GM12874 (cell line): Measurements from ENCODE around the gene NLGN4Y.

Experiments
- TF ChIP-seq, protein P1 (sequence below): IDR thresholded peaks from 2 replicates; pipeline ENCODE4 v1.5.1; 2011; ENCODE audit warnings: low read depth, mild to moderate bottlenecking, control low read depth, low read length, moderate library complexity; ENCODE audit not compliant: insufficient read depth

NLGN4Y gene

DNA sequence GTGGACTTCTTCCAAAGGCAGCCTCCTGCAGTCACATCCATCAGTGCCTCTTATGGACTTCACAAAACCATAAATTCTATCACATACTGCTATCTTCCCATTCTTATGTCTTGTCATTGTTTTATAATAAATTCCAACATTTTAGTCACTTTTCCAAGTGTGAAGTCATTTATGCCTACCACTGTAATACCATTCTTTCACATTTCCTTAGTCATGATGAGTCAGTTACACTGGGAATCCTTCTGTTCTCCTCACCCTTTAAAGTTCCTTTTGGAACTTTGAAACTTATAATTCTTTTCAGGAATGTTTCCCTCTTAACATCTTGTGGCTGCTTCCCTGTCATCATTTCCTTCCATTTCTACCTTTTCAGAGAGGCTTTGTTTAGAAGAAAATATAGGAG, 279.7 kb downstream of the NLGN4Y start:
- TF ChIP-seq, protein P1, sequence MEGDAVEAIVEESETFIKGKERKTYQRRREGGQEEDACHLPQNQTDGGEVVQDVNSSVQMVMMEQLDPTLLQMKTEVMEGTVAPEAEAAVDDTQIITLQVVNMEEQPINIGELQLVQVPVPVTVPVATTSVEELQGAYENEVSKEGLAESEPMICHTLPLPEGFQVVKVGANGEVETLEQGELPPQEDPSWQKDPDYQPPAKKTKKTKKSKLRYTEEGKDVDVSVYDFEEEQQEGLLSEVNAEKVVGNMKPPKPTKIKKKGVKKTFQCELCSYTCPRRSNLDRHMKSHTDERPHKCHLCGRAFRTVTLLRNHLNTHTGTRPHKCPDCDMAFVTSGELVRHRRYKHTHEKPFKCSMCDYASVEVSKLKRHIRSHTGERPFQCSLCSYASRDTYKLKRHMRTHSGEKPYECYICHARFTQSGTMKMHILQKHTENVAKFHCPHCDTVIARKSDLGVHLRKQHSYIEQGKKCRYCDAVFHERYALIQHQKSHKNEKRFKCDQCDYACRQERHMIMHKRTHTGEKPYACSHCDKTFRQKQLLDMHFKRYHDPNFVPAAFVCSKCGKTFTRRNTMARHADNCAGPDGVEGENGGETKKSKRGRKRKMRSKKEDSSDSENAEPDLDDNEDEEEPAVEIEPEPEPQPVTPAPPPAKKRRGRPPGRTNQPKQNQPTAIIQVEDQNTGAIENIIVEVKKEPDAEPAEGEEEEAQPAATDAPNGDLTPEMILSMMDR = no peak

DNA sequence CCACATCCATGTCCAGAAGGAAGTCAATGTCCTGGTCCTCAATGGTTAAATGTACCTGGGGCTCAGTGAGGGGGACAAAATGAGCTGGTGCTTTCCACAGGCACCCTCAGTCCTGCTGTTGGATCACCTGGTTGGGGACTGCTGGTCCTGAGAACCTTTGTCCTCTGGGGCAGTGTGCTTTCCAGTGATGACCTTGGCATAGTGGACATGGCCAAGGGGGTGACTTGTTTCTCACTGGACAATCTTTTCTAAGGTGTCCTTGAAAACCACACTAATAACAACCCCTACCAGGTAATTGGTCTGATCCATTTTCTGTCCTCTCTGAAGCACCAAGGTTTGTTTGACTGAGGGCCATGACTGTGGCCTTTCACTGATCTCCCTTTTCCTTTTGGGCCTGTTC, 294.1 kb downstream of the NLGN4Y start:
- TF ChIP-seq, protein P1 = no peak

DNA sequence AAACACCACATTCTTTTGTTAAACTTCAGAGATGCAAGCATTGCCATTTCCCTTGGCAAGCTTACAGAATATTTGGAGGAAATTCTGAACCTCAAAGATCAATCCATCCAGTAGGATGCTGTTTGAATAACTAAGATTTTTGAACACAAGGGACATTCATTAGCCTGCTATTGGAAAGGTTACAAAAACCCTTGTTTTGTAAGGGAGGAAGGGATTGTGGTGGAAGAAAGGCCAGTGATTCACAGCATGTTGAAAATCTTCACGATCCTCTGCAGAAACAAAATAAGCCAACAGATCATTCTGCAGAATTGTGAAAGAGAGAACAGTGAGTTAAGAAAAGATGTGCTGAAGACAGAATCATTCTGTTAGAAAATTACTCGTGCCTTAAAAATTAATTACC, 297.9 kb downstream of the NLGN4Y start:
- TF ChIP-seq, protein P1 = no peak

DNA sequence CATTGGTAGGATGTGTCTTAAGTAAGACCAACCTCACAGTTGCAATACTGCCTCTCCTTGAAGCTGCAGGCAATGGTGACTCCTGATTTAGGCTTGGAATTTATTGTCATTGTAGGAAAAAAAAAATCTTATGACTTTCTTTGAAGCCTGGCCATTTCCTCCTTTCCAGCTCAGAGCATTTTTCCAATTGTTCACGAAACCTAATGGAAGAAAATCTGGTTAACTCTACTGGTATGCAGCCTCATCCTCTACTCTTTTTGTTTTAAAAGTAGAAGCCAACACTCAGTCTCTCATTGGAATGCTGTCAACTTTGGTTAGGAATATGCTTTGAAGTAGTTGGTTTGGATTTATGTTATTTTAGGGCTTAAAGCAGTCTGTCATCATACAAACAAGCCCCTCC, 298.6 kb downstream of the NLGN4Y start:
- TF ChIP-seq, protein P1 = no peak

DNA sequence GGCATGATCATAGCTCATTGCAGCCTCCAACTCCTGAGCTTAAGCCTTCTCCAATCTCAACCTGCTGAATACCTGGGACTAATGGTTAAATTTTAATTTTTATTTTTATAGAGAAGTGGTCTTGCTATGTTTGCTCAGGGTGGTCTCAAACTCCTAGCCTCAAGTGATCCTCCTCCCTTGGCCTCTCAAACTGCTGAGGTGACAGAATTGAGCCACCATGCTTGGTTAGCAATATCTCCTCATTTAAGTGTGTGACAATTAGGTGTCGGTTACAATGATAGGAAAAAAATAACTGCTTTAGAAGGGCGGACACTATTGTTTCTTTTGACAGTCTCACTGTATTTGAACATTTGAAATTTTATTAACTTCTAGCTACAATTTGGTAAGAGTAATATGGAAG, 300.3 kb downstream of the NLGN4Y start:
- TF ChIP-seq, protein P1 = no peak

DNA sequence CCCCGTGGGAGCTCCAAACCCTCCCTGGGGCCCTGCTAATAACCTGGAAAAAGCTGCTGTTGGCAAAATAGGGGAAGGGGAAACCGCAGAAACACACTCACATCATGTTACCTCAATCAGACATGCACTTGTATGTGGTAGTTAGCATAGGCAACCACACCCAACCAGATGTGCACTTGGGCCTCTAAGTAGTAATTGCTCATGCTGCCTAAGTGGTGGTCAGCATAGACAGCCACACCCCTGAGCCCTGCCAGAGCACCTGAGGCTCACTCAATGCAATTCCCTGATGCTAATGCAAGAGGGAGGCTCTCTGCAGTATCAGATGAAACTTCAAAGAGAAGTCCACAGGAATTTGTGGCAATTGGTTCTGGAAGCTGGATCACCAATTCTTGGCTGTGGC, 301.4 kb downstream of the NLGN4Y start:
- TF ChIP-seq, protein P1 = no peak

DNA sequence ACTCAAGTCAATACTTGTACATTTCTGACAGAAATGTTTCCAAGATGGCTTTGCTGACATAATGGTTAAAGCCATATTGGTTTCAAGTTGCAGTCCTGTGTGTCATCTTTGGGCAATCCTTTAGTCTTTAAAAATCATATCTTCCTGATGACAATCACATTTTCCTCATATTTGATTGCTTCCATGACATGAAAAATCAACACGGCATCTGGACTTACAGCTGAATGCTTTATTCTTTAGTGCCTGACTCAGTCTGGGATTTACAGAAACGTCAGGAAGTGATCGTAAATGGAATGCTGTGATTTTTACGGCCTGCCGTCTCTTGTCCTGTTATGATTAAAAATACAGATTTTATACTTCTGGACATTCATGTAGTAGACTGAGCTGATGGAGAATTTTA, 304.2 kb downstream of the NLGN4Y start:
- TF ChIP-seq, protein P1 = no peak
